NCI-H2171 treated with DMSO at 0.1 percent for 48 hours (cell line): Measurements from ENCODE around the gene NANS.
"Not testable (repeated sequence)": the region's sequence is repeated elsewhere in the genome, so short reads cannot be mapped to it uniquely, and the experiment has no call there.

Experiments
- DNase-seq: peaks from one replicate; lab custom pipeline; 2025; lab: John Stamatoyannopoulos, UW

The NANS gene, protein sequence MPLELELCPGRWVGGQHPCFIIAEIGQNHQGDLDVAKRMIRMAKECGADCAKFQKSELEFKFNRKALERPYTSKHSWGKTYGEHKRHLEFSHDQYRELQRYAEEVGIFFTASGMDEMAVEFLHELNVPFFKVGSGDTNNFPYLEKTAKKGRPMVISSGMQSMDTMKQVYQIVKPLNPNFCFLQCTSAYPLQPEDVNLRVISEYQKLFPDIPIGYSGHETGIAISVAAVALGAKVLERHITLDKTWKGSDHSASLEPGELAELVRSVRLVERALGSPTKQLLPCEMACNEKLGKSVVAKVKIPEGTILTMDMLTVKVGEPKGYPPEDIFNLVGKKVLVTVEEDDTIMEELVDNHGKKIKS

GRCh38 chr9:98056269-98057137, at the start of gene NANS:
TSS of gene NANS (plus strand) at chr9:98056732. CDS start at chr9:98056809, 77 bp downstream.
- DNase-seq, result peak; percentile 91

DNA sequence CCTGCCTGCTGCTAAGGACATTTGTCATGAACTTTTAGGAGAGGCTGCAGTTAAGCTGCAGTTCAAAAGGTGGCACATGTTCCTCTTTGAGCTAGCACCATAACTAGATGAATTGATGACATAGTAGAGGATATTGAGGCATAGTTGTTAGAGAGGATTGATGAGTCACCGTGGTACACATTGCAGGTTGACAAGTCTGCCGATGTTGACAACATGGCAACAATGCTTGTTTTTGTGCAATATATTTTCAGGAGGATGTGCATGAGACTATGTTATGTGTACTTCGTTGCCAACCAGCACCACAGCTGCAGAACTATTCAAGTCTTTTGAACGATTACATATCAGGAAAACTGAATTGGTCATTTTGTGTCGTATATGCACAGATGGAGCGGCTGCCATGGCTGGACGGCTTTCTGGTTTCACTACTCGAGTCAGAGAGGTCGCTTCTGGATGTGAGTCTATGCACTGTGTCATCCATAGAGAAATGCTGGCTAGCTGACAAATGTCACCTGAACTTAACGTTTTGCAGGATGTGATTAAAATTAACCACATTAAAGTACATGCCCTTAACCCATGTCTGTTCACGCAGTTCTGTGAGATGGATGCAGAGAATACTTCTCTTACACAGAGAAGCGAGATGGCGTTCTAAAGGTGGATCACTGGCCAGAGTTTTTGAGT, 49.1 kb upstream of the NANS start:
- no peak for DNase-seq

- DNase-seq, result no peak
Observed at GRCh38 chr9:98008764-98009163, 47.8 kb upstream of the NANS start.

DNA sequence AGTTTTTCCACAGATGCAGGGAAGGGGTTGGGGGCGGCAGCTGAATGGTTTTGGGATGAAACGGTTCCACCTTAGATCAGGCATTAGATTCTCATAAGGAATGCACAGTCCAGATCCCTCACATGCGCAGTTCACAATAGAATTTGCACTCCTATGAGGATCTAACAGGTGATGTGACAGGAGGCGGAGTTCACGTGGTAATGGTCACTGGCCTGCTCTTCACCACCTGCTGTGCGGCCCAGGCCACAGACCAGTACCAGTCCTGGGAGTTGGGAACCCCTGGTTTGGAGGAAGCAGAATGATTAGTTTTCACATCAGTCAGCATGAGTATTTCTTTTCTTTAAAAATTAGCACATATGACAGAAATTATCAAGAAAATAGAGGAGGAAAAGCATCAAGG, 47.1 kb upstream of the NANS start:
- DNase-seq, result no peak

DNA sequence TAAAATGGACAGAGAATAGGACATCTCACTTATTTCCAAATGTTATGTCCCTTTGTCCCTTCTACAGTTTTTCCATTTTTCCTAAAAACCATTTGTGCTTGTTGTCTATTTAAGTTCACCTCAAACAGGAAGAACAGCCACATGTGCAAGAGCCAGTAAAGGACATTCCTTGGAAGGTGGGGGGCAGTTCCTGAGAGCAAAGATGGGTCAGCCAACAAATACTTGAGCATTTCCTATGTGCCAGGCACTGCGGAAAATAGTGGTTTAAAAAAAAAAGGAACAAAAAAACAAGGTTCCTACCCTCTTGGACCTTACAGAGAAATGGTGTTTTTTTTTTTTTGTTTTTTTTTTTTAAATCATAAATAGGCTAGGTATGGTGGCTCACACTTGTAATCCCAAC, 46.6 kb upstream of the NANS start:
- no peak for DNase-seq

DNA sequence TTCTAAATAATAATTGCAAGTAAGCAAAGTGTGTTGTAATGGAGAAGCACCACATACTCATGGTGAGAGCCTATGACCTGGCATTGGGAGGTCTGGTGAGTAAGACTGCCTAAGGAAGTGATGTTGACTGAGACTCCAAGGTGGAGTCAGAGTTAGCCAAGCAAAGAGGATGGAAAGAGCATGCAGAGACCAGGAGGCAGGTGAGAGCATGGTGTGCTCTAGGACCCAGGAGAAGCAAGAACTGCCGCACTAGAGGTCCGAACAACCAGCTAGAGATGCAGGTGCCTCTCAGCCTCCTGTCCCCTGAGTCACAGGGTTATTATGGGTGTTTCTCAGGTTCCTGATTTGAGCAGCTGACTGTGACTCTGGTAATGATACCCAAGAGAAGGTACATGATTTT, 46.1 kb upstream of the NANS start:
- DNase-seq, result peak; percentile 30

GRCh38 chr9:98011122-98011521, 45.4 kb upstream of the NANS start:
- DNase-seq, result no peak

GRCh38 chr9:98016137-98016680, 40.3 kb upstream of the NANS start:
- no peak for DNase-seq

DNA sequence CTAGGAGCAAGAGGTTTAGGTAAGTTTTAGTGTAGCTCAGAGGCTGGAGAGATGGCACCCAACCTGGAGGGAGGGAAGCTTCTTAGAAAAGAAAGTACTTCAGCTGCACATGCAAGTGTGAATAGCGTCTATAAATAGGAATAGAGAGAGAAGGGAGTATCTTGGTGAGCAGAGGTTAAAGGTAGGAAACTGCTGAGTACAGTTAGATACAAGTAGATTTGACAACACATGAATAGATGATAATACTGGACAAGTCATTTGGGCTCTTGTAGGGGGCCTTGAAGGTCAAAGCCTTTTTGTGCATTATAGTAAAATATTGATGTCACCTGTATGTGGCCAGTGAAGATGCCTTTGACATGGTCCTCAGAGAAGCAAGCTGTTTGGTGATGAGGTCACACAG, 39.2 kb upstream of the NANS start:
- DNase-seq, result no peak

DNA sequence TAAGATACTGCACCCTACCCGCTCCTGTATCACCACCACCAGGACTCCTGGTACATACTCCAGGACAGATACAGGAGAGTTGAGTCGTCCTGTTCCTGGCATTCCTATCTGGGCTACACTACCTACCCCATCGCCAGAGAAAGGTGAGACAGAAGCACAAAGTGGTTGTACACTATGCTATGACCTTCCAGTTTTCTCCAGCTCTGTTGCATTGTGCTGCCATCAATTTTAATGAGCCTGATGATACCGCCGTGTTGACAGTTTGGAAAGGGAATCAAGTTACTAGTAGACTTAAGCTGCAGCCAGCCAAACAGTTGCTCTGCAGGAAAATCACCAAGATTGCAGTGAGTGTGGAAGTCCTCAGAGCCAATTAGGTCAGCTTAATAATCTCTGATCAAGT, 38.2 kb upstream of the NANS start:
- DNase-seq, result no peak

DNA sequence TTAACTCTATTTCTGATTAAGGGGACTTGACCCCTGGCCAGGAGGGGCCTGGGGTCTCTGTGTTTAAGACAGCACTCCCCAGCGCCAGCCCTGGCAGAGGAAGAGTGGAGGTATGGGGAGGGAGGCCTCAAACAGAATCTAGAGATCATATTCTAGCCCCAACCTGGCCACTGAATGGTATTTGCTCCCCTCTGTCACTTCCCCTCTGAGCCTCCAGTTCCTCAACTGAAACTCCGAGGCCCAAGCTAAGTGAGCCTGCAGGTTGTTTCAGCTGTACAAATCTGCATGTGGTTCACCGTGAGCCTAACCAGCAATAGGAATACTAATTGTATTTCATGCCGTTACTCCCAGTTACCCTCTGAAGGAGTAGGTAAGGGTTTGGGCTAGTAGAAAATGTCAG, 37.4 kb upstream of the NANS start:
- DNase-seq, result no peak

- not testable (repeated sequence) for DNase-seq
Observed at GRCh38 chr9:98019869-98020268, 36.7 kb upstream of the NANS start.

DNA sequence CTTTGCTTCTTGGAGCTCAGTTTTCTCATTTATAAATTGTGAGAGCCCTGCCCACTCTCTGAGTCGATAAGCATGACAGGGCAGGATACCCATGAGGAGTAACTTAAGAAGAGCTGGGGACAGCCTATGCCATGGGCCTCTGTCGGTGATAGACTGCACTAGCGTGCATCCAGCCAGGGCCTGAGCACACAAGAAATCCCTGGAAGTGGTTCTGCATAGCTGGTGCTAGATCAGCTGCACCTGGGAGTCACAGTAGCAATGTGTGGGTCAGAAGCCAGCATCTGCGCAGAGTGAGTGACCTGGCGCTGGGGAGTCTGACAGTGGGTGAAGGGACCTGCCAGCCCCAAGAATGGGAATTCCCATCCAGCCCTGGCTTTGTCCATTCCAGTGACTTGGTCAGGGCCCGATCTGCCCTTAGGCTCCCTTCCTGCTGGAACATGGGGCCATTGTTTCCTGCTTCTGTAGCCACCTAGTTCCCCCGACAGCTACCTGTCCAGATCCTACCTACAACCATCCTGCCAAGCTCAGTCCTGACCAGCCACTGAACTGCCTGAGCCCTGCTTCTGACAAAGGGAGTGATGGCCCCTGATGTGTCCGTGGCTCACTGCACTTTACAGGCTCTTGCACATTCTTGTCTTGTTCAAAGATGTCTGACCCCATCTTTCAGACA, 35.9 kb upstream of the NANS start:
- DNase-seq, result no peak

DNA sequence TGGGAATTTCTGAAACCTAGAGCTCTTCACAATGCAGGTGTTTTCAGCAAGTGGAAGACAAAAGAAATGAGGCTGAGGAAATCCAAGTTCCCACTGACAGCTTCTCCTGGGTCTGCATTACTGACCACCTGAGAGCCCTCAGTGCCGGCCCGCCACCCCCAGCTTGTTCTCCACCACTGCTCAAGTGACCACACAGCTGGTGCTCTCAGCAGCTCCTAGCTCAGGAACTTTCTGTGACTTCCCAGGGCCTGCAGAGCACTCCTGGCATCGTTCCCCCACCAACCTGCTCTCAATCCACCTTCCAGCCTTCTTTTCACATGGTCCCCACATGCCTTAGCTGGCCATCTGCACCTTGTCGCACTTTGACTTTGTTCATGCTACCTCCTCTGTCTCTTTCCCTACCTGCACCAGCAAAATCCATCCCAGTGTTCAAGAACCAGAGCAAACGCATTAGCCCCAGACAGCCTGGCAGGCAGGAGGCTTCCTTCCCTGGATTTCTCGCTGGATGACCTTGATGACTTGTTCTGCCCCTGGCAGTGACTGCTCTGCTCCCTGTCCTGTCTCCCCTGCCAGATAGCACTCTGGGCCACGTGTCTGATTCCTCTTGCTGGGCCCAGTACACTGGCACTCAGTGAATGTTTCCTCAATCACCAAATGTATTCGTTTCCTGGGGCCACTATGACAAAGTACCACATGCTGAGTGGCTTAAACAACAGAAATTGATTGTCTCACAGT, 35.1 kb upstream of the NANS start:
- no peak for DNase-seq

DNA sequence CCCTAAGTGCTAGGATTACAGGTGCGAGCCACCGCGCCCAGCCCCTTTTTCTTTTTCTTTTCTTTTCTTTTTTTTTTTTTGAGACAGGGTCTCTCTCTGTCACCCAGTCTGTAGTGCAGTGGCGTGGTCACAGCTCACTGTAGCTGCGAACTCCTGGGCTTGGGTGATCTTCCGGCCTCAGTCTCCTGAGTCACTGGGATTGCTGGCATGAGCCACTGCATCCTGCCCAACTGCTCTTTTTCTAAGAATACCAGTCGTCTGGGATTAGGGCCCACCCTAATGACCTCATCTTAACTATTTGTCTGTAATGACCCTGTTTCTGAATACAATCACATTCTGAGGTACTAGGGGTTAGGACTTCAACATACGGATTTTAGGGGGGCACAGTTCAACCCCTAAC, 34.1 kb upstream of the NANS start:
- DNase-seq, result no peak

- DNase-seq, result no peak
Observed at GRCh38 chr9:98024702-98025101, 31.8 kb upstream of the NANS start.

DNA sequence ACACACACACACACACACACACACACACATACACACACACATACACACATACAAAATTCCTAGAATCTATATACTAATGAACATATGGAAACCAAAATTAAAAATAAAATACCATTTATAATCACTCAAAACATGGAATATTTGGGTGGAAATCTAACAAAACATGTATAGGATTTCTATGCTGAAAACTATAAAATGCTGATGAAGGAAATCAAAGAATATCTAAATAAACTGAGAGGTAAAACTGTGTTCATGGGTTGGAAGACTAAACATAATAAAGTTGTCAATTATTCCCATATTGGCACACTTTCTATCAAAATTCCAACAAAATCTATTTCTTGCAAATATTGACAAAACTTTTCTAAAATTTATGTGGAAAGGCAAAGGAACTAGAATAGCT, 25.4 kb upstream of the NANS start:
- DNase-seq, result no peak

DNA sequence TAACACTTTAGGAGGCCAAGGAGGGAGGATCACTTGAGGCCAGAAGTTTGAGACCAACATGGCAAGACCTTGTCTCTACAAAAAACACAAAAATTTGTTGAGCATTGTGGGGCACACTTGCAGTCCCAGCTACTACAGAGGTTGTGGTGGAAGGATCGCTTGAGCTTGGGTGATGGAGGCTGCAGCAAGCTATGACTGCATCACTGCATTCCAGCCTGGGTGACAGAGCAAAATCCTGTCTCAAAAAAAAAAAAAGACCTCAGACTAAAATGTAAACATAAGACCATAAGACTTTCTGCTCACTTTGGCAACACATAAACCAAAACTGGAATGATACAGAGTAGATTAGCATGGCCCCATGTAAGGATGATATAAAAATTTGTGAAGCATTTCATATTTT, 24.6 kb upstream of the NANS start:
- DNase-seq, result no peak

GRCh38 chr9:98034593-98035546, 21.7 kb upstream of the NANS start:
- peak; percentile 53 for DNase-seq

DNA sequence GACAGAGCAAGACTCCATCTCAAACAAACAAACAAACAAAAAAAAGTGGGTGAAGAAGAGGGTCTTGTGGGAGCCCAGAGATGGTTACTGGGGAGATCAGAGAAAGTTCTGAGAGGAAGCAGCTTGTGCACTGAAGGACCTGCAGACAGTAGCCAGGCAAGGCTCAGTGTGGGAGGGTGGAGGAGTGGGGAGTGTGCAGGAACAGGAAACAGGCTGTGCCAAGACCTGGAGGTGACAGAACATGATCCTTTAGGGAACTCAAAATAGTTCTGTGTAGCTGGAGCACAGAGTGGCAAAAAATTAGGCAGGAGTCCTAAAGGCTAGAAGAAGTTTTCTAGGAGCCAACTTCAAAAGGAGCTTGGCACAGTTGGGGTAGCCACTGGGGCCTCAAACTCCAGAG, 19.2 kb upstream of the NANS start:
- DNase-seq, result no peak
